ENCODE measurements around the gene GALR2.
"Not testable (repeated sequence)": the region's sequence is repeated elsewhere in the genome, so short reads cannot be mapped to it uniquely, and the experiment has no call there.

Gene GALR2

GRCh38 chr17:76076765-76077583 lies 2.4 kb downstream of the GALR2 start:
- no peak overlapping the region for H3K9ac ChIP-seq (ENCODE audit: low read length)
- H3K4me1 ChIP-seq (ENCODE audit: control insufficient read depth, insufficient read depth, low read length): peaks cover 22% of the 10 kb centered on the region
- H3K9me3 ChIP-seq (ENCODE audit: control insufficient read depth, low read length): no peaks in the 10 kb centered on the region
- no peaks in the 10 kb centered on the region for H3K36me3 ChIP-seq (ENCODE audit: control insufficient read depth, insufficient read depth, low read length)
- H3K4me3 ChIP-seq (ENCODE audit: low read length): no peak overlapping the region
- H3K27me3 ChIP-seq (ENCODE audit: control insufficient read depth, insufficient read depth, low read length): peaks cover 74% of the 10 kb centered on the region

GRCh38 chr17:76077584-76078110 lies 3.1 kb downstream of the GALR2 start:
- no peaks in the 10 kb centered on the region for H3K36me3 ChIP-seq (ENCODE audit: control insufficient read depth, insufficient read depth, low read length)
- H3K9ac ChIP-seq (ENCODE audit: low read length): no peak overlapping the region
- H3K4me3 ChIP-seq (ENCODE audit: low read length): no peak overlapping the region
- H3K4me1 ChIP-seq (ENCODE audit: control insufficient read depth, insufficient read depth, low read length): peaks cover 22% of the 10 kb centered on the region
- H3K27me3 ChIP-seq (ENCODE audit: control insufficient read depth, insufficient read depth, low read length): peaks cover 74% of the 10 kb centered on the region
- no peaks in the 10 kb centered on the region for H3K9me3 ChIP-seq (ENCODE audit: control insufficient read depth, low read length)

- H3K9me3 ChIP-seq (ENCODE audit: control insufficient read depth, low read length); H3K4me3 ChIP-seq (ENCODE audit: low read length); H3K9ac ChIP-seq (ENCODE audit: low read length); H3K36me3 ChIP-seq (ENCODE audit: control insufficient read depth, insufficient read depth, low read length): not testable (repeated sequence)
- Histone ChIP-seq H3K27me3 (ENCODE audit: control insufficient read depth, insufficient read depth, low read length) (peaks cover 73% of the 10 kb centered on the region), H3K4me1 (ENCODE audit: control insufficient read depth, insufficient read depth, low read length) (peaks cover 22% of the 10 kb centered on the region)
These were observed 3.8 kb downstream of the GALR2 start for GRCh38 chr17:76078370-76078769.

GRCh38 chr17:76078860-76079534 lies 4.4 kb downstream of the GALR2 start, which contains the start of gene ZACN:
Gene ZACN, plus strand, starts transcription at chr17:76079182. Its CDS starts 83 bp downstream, at chr17:76079265.
- no peaks in the 10 kb centered on the region for H3K36me3 ChIP-seq (ENCODE audit: control insufficient read depth, insufficient read depth, low read length)
- H3K9me3 ChIP-seq (ENCODE audit: control insufficient read depth, low read length): no peaks in the 10 kb centered on the region
- H3K4me1 ChIP-seq (ENCODE audit: control insufficient read depth, insufficient read depth, low read length): peaks cover 22% of the 10 kb centered on the region
- peaks cover 67% of the 10 kb centered on the region for H3K27me3 ChIP-seq (ENCODE audit: control insufficient read depth, insufficient read depth, low read length)
- H3K4me3 ChIP-seq (ENCODE audit: low read length): no peak within 1 kb of the TSS
- no peak within 1 kb of the TSS for H3K9ac ChIP-seq (ENCODE audit: low read length)

- H3K4me3 ChIP-seq (ENCODE audit: low read length): no peak overlapping the region
- H3K27me3 ChIP-seq (ENCODE audit: control insufficient read depth, insufficient read depth, low read length): peaks cover 62% of the 10 kb centered on the region
- H3K36me3 ChIP-seq (ENCODE audit: control insufficient read depth, insufficient read depth, low read length): no peaks in the 10 kb centered on the region
- H3K4me1 ChIP-seq (ENCODE audit: control insufficient read depth, insufficient read depth, low read length): peaks cover 22% of the 10 kb centered on the region
- H3K9me3 ChIP-seq (ENCODE audit: control insufficient read depth, low read length): no peaks in the 10 kb centered on the region
- H3K9ac ChIP-seq (ENCODE audit: low read length): no peak overlapping the region
These were observed 5.0 kb downstream of the GALR2 start for GRCh38 chr17:76079535-76079955.

- H3K36me3 ChIP-seq (ENCODE audit: control insufficient read depth, insufficient read depth, low read length): no peaks in the 10 kb centered on the region
- no peak overlapping the region for H3K9ac ChIP-seq (ENCODE audit: low read length)
- H3K4me1 ChIP-seq (ENCODE audit: control insufficient read depth, insufficient read depth, low read length): peaks cover 22% of the 10 kb centered on the region
These were observed 5.6 kb downstream of the GALR2 start for GRCh38 chr17:76079956-76080767.

GRCh38 chr17:76080768-76081287 lies 6.2 kb downstream of the GALR2 start:
- no peak overlapping the region for H3K9ac ChIP-seq (ENCODE audit: low read length)
- H3K27me3 ChIP-seq (ENCODE audit: control insufficient read depth, insufficient read depth, low read length): peaks cover 49% of the 10 kb centered on the region
- peaks cover 18% of the 10 kb centered on the region for H3K4me1 ChIP-seq (ENCODE audit: control insufficient read depth, insufficient read depth, low read length)
- no peaks in the 10 kb centered on the region for H3K9me3 ChIP-seq (ENCODE audit: control insufficient read depth, low read length)
- H3K36me3 ChIP-seq (ENCODE audit: control insufficient read depth, insufficient read depth, low read length): no peaks in the 10 kb centered on the region
- no peak overlapping the region for H3K4me3 ChIP-seq (ENCODE audit: low read length)

More at GRCh38 chr17:76079956-76080767, 5.6 kb downstream of the GALR2 start:
- Histone ChIP-seq H3K4me3 (ENCODE audit: low read length) (no peak overlapping the region), H3K9me3 (ENCODE audit: control insufficient read depth, low read length) (no peaks in the 10 kb centered on the region), H3K27me3 (ENCODE audit: control insufficient read depth, insufficient read depth, low read length) (peaks cover 55% of the 10 kb centered on the region)

- no peaks in the 10 kb centered on the region for H3K9me3 ChIP-seq (ENCODE audit: control insufficient read depth, low read length)
- H3K4me3 ChIP-seq (ENCODE audit: low read length): no peak overlapping the region
- H3K27me3 ChIP-seq (ENCODE audit: control insufficient read depth, insufficient read depth, low read length): peaks cover 42% of the 10 kb centered on the region
- H3K4me1 ChIP-seq (ENCODE audit: control insufficient read depth, insufficient read depth, low read length): peaks cover 16% of the 10 kb centered on the region
- no peak overlapping the region for H3K9ac ChIP-seq (ENCODE audit: low read length)
- H3K36me3 ChIP-seq (ENCODE audit: control insufficient read depth, insufficient read depth, low read length): peaks cover 3% of the 10 kb centered on the region
These were observed 7.0 kb downstream of the GALR2 start for GRCh38 chr17:76081295-76082210.

GRCh38 chr17:76082326-76083251 lies 8.0 kb downstream of the GALR2 start:
- Histone ChIP-seq H3K4me3 (ENCODE audit: low read length) (no peak overlapping the region), H3K9me3 (ENCODE audit: control insufficient read depth, low read length) (no peaks in the 10 kb centered on the region), H3K9ac (ENCODE audit: low read length) (no peak overlapping the region), H3K27me3 (ENCODE audit: control insufficient read depth, insufficient read depth, low read length) (peaks cover 31% of the 10 kb centered on the region), H3K4me1 (ENCODE audit: control insufficient read depth, insufficient read depth, low read length) (peaks cover 9% of the 10 kb centered on the region), H3K36me3 (ENCODE audit: control insufficient read depth, insufficient read depth, low read length) (peaks cover 3% of the 10 kb centered on the region)

GRCh38 chr17:76083536-76084182 lies 9.1 kb downstream of the GALR2 start:
- peaks cover 3% of the 10 kb centered on the region for H3K36me3 ChIP-seq (ENCODE audit: control insufficient read depth, insufficient read depth, low read length)
- H3K4me1 ChIP-seq (ENCODE audit: control insufficient read depth, insufficient read depth, low read length): peaks cover 9% of the 10 kb centered on the region
- peaks cover 20% of the 10 kb centered on the region for H3K27me3 ChIP-seq (ENCODE audit: control insufficient read depth, insufficient read depth, low read length)
- H3K4me3 ChIP-seq (ENCODE audit: low read length): no peak overlapping the region
- H3K9ac ChIP-seq (ENCODE audit: low read length): no peak overlapping the region
- H3K9me3 ChIP-seq (ENCODE audit: control insufficient read depth, low read length): no peaks in the 10 kb centered on the region

All from mucosa of stomach (tissue), 1 donor.